HepG2 (cell line): Measurements from ENCODE around the gene FGA. TPM values are rescaled to one million over a fixed set of nuclear protein-coding genes. Genes with fewer than 3 reads are reported as not detected.

Source experiments
- ARNTL ChIP-seq: sonication (generic); formaldehyde crosslinking; IDR thresholded peaks from 2 replicates; pipeline ENCODE4 v1.4.0; 2020; ENCODE audit warnings: mild to moderate bottlenecking, missing genetic modification reagents
- CEBPG ChIP-seq: IDR thresholded peaks from 2 replicates; pipeline ENCODE4 v1.6.1; 2016
- FOXA3 ChIP-seq: IDR thresholded peaks from 2 replicates; pipeline ENCODE4 v1.6.1; 2016; ENCODE audit warnings: missing genetic modification reagents, missing compliant biosample characterization
- HMG20A ChIP-seq: IDR thresholded peaks from 2 replicates; pipeline ENCODE4 v1.6.1; 2016; ENCODE audit warnings: borderline replicate concordance
- JDP2 ChIP-seq: sonication (generic); formaldehyde crosslinking; IDR thresholded peaks from 2 replicates; pipeline ENCODE4 v1.8.1; 2022; ENCODE audit warnings: missing genetic modification reagents, borderline replicate concordance
- MTERF4 ChIP-seq: sonication (generic); formaldehyde crosslinking; IDR thresholded peaks from 2 replicates; pipeline ENCODE4 v1.8.0; 2023; ENCODE audit warnings: mild to moderate bottlenecking, missing genetic modification reagents
- NFYB ChIP-seq: sonication (generic); formaldehyde crosslinking; IDR thresholded peaks from 2 replicates; pipeline ENCODE4 v1.4.0; 2020; ENCODE audit warnings: missing genetic modification reagents
- NR2F6 ChIP-seq, 2 experiments: IDR thresholded peaks; 2 replicates each; pipeline ENCODE4 v1.6.1; 2016; ENCODE audit warnings: antibody characterized with exemption in 1 of 2, mild to moderate bottlenecking in 1 of 2
- POLR2AphosphoS2 ChIP-seq: IDR thresholded peaks from 2 replicates; pipeline ENCODE4 v1.6.1; 2011; ENCODE audit warnings: low read depth, low read length, improper control_type of control experiment
- RARA ChIP-seq: IDR thresholded peaks from 2 replicates; pipeline ENCODE4 v1.6.1; 2016; ENCODE audit warnings: missing genetic modification reagents, missing compliant biosample characterization
- REPIN1 ChIP-seq: sonication (generic); formaldehyde crosslinking; IDR thresholded peaks from 2 replicates; pipeline ENCODE4 v1.8.0; 2022; ENCODE audit warnings: missing genetic modification reagents, low read depth, mild to moderate bottlenecking, borderline replicate concordance
- SKI ChIP-seq: fragments of 450-650 bp; IDR thresholded peaks from one replicate; pipeline ENCODE4 v1.6.1; 2018; ENCODE audit warnings: mild to moderate bottlenecking; ENCODE audit not compliant: partially characterized antibody
- SNAI1 ChIP-seq: sonication (generic); formaldehyde crosslinking; IDR thresholded peaks from 2 replicates; pipeline ENCODE4 v1.5.0; 2020; ENCODE audit warnings: mild to moderate bottlenecking, missing genetic modification reagents, borderline replicate concordance
- SNAPC2 ChIP-seq: sonication (generic); formaldehyde crosslinking; IDR thresholded peaks from 2 replicates; pipeline ENCODE4 v1.8.1; 2022; ENCODE audit warnings: mild to moderate bottlenecking, missing genetic modification reagents
- SNRNP70 ChIP-seq: fragments of 200-400 bp; formaldehyde crosslinking; IDR thresholded peaks from 2 replicates; pipeline ENCODE4 v1.6.1; 2017; ENCODE audit warnings: mild to moderate bottlenecking, low read depth, low read length, moderate library complexity
- STAG1 ChIP-seq: sonication (generic); formaldehyde crosslinking; IDR thresholded peaks from 2 replicates; pipeline ENCODE4 v1.4.0; 2020; ENCODE audit warnings: missing genetic modification reagents
- TEF ChIP-seq: sonication (generic); formaldehyde crosslinking; IDR thresholded peaks from 2 replicates; pipeline ENCODE4 v1.5.0; 2020; ENCODE audit warnings: missing genetic modification reagents
- ZBTB42 ChIP-seq: sonication (generic); formaldehyde crosslinking; IDR thresholded peaks from 2 replicates; pipeline ENCODE4 v1.5.0; 2020; ENCODE audit warnings: mild to moderate bottlenecking, missing genetic modification reagents
- ZFP36L1 ChIP-seq: sonication (generic); formaldehyde crosslinking; IDR thresholded peaks from 2 replicates; pipeline ENCODE4 v1.8.0; 2022; ENCODE audit warnings: mild to moderate bottlenecking, missing genetic modification reagents, moderate library complexity
- ZFX ChIP-seq: sonication (generic); formaldehyde crosslinking; IDR thresholded peaks from 2 replicates; pipeline ENCODE4 v1.4.0; 2020; ENCODE audit warnings: mild to moderate bottlenecking, low read depth, missing genetic modification reagents, moderate library complexity
- ZIK1 ChIP-seq: sonication (generic); formaldehyde crosslinking; IDR thresholded peaks from 2 replicates; pipeline ENCODE4 v1.5.0; 2020; ENCODE audit warnings: mild to moderate bottlenecking, low read depth, missing genetic modification reagents, borderline replicate concordance
- ZKSCAN5 ChIP-seq: sonication (generic); formaldehyde crosslinking; IDR thresholded peaks from 2 replicates; pipeline ENCODE4 v1.5.1; 2020; ENCODE audit warnings: mild to moderate bottlenecking, missing genetic modification reagents
- ZNF12 ChIP-seq: sonication (generic); formaldehyde crosslinking; IDR thresholded peaks from 2 replicates; pipeline ENCODE4 v1.5.0; 2020; ENCODE audit warnings: missing genetic modification reagents
- ZNF207 ChIP-seq: fragments of 450-650 bp; IDR thresholded peaks from 2 replicates; pipeline ENCODE4 v1.6.1; 2016; ENCODE audit warnings: antibody characterized with exemption, borderline replicate concordance
- ZSCAN29 ChIP-seq: sonication (generic); formaldehyde crosslinking; conservative IDR thresholded peaks from 2 replicates; pipeline ENCODE4 v1.4.0; 2020; ENCODE audit warnings: mild to moderate bottlenecking, missing genetic modification reagents
- polyA plus RNA-seq, 8 experiments: library from polyadenylated mRNA; depleted of rRNA in 3 of 8; stranded (reverse) in 7 of 8; unstranded in 1 of 8; fragments of >200 nt; fragmentation: Illumina TruSeq in 4 of 8; extraction: Trizol in 4 of 8; gene quantifications; 2 replicates each; pipeline versions ENCODE4 v1.2.1 to v1.2.3, GENCODE V29; 2011 to 2016; ENCODE audit warnings: low read depth in 4 of 8, missing spikeins in 1 of 8, mixed read lengths in 1 of 8; ENCODE audit not compliant: insufficient read depth in 1 of 8
- total RNA-seq, 5 experiments: library from RNA; depleted of rRNA; stranded (reverse); fragments of >200 nt; fragmentation: Illumina TruSeq; extraction: Trizol; gene quantifications; 2 replicates each; pipeline ENCODE4 v1.2.3, GENCODE V29; 2016; ENCODE audit warnings: low read depth in 1 of 5
- TF ChIP-seq, protein P1 (sequence below): sonication (generic); formaldehyde crosslinking; IDR thresholded peaks from 2 replicates; pipeline ENCODE4 v1.8.0; 2022; ENCODE audit warnings: mild to moderate bottlenecking, missing genetic modification reagents, borderline replicate concordance
- TF ChIP-seq, protein P2 (sequence below): sonication (generic); formaldehyde crosslinking; IDR thresholded peaks from 2 replicates; pipeline ENCODE4 v1.4.0; 2020; ENCODE audit warnings: low read depth, mild to moderate bottlenecking, missing genetic modification reagents
- TF ChIP-seq, protein P3 (sequence below): sonication (generic); formaldehyde crosslinking; IDR thresholded peaks from 2 replicates; pipeline ENCODE4 v1.4.0; 2020; ENCODE audit warnings: mild to moderate bottlenecking, missing genetic modification reagents

The FGA gene
- total and polyA plus RNA-seq, 2 of the 13 experiments (the other 11 are each of a cell fraction or from before 2014, with no cell fraction given) = 640 to 1,523 TPM

DNA sequence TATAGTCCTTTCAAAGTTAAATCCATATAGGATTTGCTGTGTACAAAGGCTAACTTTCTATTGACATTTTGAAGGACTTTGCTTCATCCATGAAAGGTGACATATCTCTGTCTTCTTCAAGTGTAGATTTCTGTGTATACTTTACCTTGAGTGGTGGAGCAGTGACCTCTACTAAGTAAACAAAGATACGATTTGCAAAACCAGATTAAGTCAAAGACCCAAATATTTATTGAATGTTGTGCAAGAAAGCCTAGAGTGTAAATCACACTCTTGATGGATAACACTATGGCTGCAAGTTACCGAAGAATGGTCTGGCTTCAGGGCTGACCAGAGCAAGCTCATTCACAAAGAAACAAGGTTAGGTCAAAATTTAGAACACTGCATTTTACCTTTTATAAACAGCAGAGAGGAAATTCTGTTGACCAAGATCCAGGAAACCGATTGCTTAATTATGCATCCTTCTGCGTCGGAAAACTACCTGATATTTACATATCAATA lies 27.3 kb upstream of the FGA start (continued):
- TF ChIP-seq REPIN1 = peak; percentile 81
- TF ChIP-seq ZFX = no peak
- TF ChIP-seq NR2F6 (IDR thresholded peaks at IDR 0.05) = peak; percentile 100
- peak; percentile 98 for TF ChIP-seq NR2F6 (CRISPR knock-in tag; IDR thresholded peaks at IDR 0.05)
- peak; percentile 79; the same call in 1 of the 2 replicates for TF ChIP-seq JDP2 (CRISPR knock-in tag)
- peak; percentile 82; the same call in 1 of the 2 replicates for TF ChIP-seq SNAPC2 (CRISPR knock-in tag)
- peak; percentile 100 for TF ChIP-seq RARA (CRISPR knock-in tag)
- no peak for TF ChIP-seq ZKSCAN5 (CRISPR knock-in tag)
- TF ChIP-seq, protein P1, sequence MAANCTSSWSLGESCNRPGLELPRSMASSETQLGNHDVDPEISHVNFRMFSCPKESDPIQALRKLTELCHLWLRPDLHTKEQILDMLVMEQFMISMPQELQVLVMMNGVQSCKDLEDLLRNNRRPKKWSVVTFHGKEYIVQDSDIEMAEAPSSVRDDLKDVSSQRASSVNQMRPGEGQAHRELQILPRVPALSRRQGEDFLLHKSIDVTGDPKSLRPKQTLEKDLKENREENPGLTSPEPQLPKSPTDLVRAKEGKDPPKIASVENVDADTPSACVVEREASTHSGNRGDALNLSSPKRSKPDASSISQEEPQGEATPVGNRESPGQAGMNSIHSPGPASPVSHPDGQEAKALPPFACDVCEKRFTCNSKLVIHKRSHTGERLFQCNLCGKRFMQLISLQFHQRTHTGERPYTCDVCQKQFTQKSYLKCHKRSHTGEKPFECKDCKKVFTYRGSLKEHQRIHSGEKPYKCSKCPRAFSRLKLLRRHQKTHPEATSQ (CRISPR knock-in tag) = no peak; the same call in 1 of the 2 replicates
- no peak for TF ChIP-seq ZBTB42 (CRISPR knock-in tag)
- no peak for TF ChIP-seq SNAI1 (CRISPR knock-in tag)
- peak; percentile 51; the same call in 1 of the 2 replicates for TF ChIP-seq ZNF12 (CRISPR knock-in tag)
- TF ChIP-seq ZIK1 (CRISPR knock-in tag) = no peak
- TF ChIP-seq, protein P2, sequence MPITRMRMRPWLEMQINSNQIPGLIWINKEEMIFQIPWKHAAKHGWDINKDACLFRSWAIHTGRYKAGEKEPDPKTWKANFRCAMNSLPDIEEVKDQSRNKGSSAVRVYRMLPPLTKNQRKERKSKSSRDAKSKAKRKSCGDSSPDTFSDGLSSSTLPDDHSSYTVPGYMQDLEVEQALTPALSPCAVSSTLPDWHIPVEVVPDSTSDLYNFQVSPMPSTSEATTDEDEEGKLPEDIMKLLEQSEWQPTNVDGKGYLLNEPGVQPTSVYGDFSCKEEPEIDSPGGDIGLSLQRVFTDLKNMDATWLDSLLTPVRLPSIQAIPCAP (CRISPR knock-in tag) = no peak
- TF ChIP-seq ZSCAN29 (CRISPR knock-in tag) = peak; percentile 63; the same call in 1 of the 2 replicates
- TF ChIP-seq TEF (CRISPR knock-in tag) = 0 out of 2 replicates have a peak, but pooled peaks have one; percentile 59
- no peak for TF ChIP-seq NFYB (CRISPR knock-in tag)
- peak; percentile 99 for TF ChIP-seq SKI
- peak; percentile 95 for TF ChIP-seq CEBPG (CRISPR knock-in tag)
- no peak for TF ChIP-seq MTERF4
- TF ChIP-seq POLR2AphosphoS2 = no peak
- TF ChIP-seq STAG1 = no peak
- peak; percentile 100 for TF ChIP-seq FOXA3 (CRISPR knock-in tag)
- TF ChIP-seq SNRNP70 = no peak
- peak; percentile 100 for TF ChIP-seq HMG20A
- TF ChIP-seq ZNF207 = no peak
- TF ChIP-seq, protein P3, sequence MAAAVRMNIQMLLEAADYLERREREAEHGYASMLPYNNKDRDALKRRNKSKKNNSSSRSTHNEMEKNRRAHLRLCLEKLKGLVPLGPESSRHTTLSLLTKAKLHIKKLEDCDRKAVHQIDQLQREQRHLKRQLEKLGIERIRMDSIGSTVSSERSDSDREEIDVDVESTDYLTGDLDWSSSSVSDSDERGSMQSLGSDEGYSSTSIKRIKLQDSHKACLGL (CRISPR knock-in tag) = no peak
- peak; percentile 80 for TF ChIP-seq ARNTL (CRISPR knock-in tag)
- TF ChIP-seq ZFP36L1 (CRISPR knock-in tag) = peak; percentile 93; the same call in 1 of the 2 replicates
